GM12878 (cell line): ENCODE results near the gene MT1H. TPM values are rescaled to one million over a fixed set of nuclear protein-coding genes. Genes with fewer than 3 reads are reported as not detected.

Source experiments
- ATAC-seq: fragments of 200-7000 bp; cut with Tn5 transposase; 3 replicates; pipeline ENCODE4 v1.9.1; 2020; ENCODE audit warnings: mild to moderate bottlenecking, moderate library complexity
- BruUV-seq: library from RNA; stranded (reverse); fragments of 400-500 nt; replicated peaks from 2 replicates; lab custom pipeline; 2021; lab: Mats Ljungman, UMichigan
- CTCF ChIA-PET: fragments of 300-600 bp; sonication (Branson Sonifier 250); formaldehyde crosslinking; extraction: SDS; loops from one replicate; lab custom pipeline; 2021; ENCODE audit warnings: inconsistent platforms; lab: Yijun Ruan, JAX
- POLR2A ChIA-PET: fragments of 350-600 bp; formaldehyde crosslinking; extraction: SDS; loops from one replicate; lab custom pipeline; 2021; ENCODE audit warnings: inconsistent platforms; lab: Charles Lee
- RAD21 ChIA-PET: fragments of 300-600 bp; sonication (Branson Sonifier 250); formaldehyde crosslinking; loops from one replicate; lab custom pipeline; 2023; ENCODE audit warnings: antibody characterized with exemption; ENCODE audit not compliant: unreplicated experiment; lab: Charles Lee
- SMC1A ChIA-PET: fragments of 300-600 bp; sonication (Branson Sonifier 250); formaldehyde crosslinking; loops from one replicate; lab custom pipeline; 2023; ENCODE audit not compliant: unreplicated experiment, uncharacterized antibody; lab: Charles Lee
- DNase-seq: peaks from one replicate; pipeline ENCODE4 v3.0.0-alpha.2; 2011; ENCODE audit warnings: low read depth, low spot score
- FAIRE-seq: peaks from 3 replicates; lab custom pipeline; 2011; peaks lifted over from hg19 to GRCh38; lab: Jason Lieb, UNC
- H2AFZ ChIP-seq: 2 replicates; pipeline ENCODE4 v1.6.0; 2011; ENCODE audit warnings: low read depth, low read length, control low read depth; ENCODE audit not compliant: control insufficient read depth
- H3K27ac ChIP-seq: 2 replicates; pipeline ENCODE4 v1.5.1; 2011; ENCODE audit warnings: control low read depth; ENCODE audit not compliant: control insufficient read depth, insufficient read depth
- H3K27me3 ChIP-seq, 2 experiments: replicated peaks in 1 of 2; 2 replicates each; pipeline versions ENCODE4 v1.6.0 to v1.6.1; 2011; ENCODE audit warnings: low read length in 1 of 2; ENCODE audit not compliant: control insufficient read depth in 2 of 2, insufficient read depth in 2 of 2
- H3K36me3 ChIP-seq, 2 experiments: 2 replicates each; pipeline ENCODE4 v1.5.1; 2011; ENCODE audit warnings: low read length in 1 of 2; ENCODE audit not compliant: control insufficient read depth in 2 of 2, insufficient read depth in 2 of 2
- H3K4me1 ChIP-seq: 2 replicates; pipeline ENCODE4 v1.6.1; 2011; ENCODE audit warnings: mild to moderate bottlenecking, low read length, moderate library complexity, mixed read lengths; ENCODE audit not compliant: control insufficient read depth, insufficient read depth
- H3K4me2 ChIP-seq: 2 replicates; pipeline ENCODE4 v1.6.0; 2011; ENCODE audit warnings: control low read depth; ENCODE audit not compliant: control insufficient read depth, insufficient read depth
- H3K4me3 ChIP-seq: fragments of 200-600 bp; sonication (generic); 2 replicates; pipeline ENCODE4 v1.5.1; 2016
- H3K79me2 ChIP-seq: 2 replicates; pipeline ENCODE4 v1.6.0; 2011; ENCODE audit warnings: low read length; ENCODE audit not compliant: control insufficient read depth, insufficient read depth
- H3K9ac ChIP-seq: 2 replicates; pipeline ENCODE4 v1.8.0; 2011; ENCODE audit warnings: low read length, control low read depth, mixed read lengths; ENCODE audit not compliant: control insufficient read depth, insufficient read depth
- H3K9me3 ChIP-seq: replicated peaks from 3 replicates; pipeline ENCODE4 v1.5.1; 2011; ENCODE audit warnings: mild to moderate bottlenecking, low read length; ENCODE audit not compliant: control insufficient read depth, insufficient read depth
- H4K20me1 ChIP-seq: 2 replicates; pipeline ENCODE4 v1.6.0; 2011; ENCODE audit not compliant: control insufficient read depth, insufficient read depth
- EP300 ChIP-seq, 2 experiments: fragments of 150-350 bp in 1 of 2; IDR thresholded peaks; 2 replicates each; pipeline ENCODE4 v1.6.1; 2011 to 2012; ENCODE audit warnings: low read depth in 2 of 2, low read length in 2 of 2, borderline replicate concordance in 1 of 2, improper control_type of control experiment in 1 of 2, inconsistent platforms in 1 of 2; ENCODE audit not compliant: control insufficient read depth in 1 of 2
- ESRRA ChIP-seq: IDR thresholded peaks from 2 replicates; pipeline ENCODE4 v1.6.1; 2012; ENCODE audit warnings: mild to moderate bottlenecking, low read length, improper control_type of control experiment
- HCFC1 ChIP-seq: fragments of 150-350 bp; IDR thresholded peaks from 2 replicates; pipeline ENCODE4 v1.6.1; 2014; ENCODE audit warnings: low read length
- IRF4 ChIP-seq: IDR thresholded peaks from 2 replicates; pipeline ENCODE4 v1.6.1; 2011; ENCODE audit warnings: low read depth, low read length
- MEF2A ChIP-seq: IDR thresholded peaks from 2 replicates; pipeline ENCODE4 v1.6.1; 2011; ENCODE audit warnings: low read depth, mild to moderate bottlenecking, low read length, moderate library complexity; ENCODE audit not compliant: insufficient read depth
- MTA2 ChIP-seq: fragments of 450-650 bp; IDR thresholded peaks from 2 replicates; pipeline ENCODE4 v1.6.1; 2016; ENCODE audit warnings: low read depth, mild to moderate bottlenecking, moderate library complexity
- MXI1 ChIP-seq: fragments of 150-350 bp; IDR thresholded peaks from 2 replicates; pipeline ENCODE4 v1.6.1; 2011; ENCODE audit warnings: low read depth, mild to moderate bottlenecking, inconsistent platforms, low read length, improper control_type of control experiment
- NR2C2 ChIP-seq: IDR thresholded peaks from 2 replicates; pipeline ENCODE4 v1.6.1; 2011; ENCODE audit warnings: borderline replicate concordance, low read depth; ENCODE audit not compliant: control insufficient read depth, insufficient read length
- POLR2AphosphoS5 ChIP-seq: IDR thresholded peaks from 2 replicates; pipeline ENCODE4 v1.6.1; 2011; ENCODE audit warnings: mild to moderate bottlenecking, low read length, inconsistent platforms
- RUNX3 ChIP-seq: IDR thresholded peaks from 2 replicates; pipeline ENCODE4 v1.6.1; 2012; ENCODE audit warnings: low read length, inconsistent platforms
- ZBTB4 ChIP-seq: fragments of 450-650 bp; formaldehyde crosslinking; IDR thresholded peaks from 2 replicates; pipeline ENCODE4 v1.4.0; 2022; ENCODE audit warnings: mild to moderate bottlenecking, moderate library complexity
- ZNF217 ChIP-seq: fragments of 450-650 bp; IDR thresholded peaks from 2 replicates; pipeline ENCODE4 v1.6.1; 2017; ENCODE audit warnings: antibody characterized with exemption, mild to moderate bottlenecking
- ZNF274 ChIP-seq: IDR thresholded peaks from one replicate; pipeline ENCODE4 v1.8.0; 2011; ENCODE audit not compliant: insufficient read length, insufficient read depth
- ZNF622 ChIP-seq: fragments of 450-650 bp; IDR thresholded peaks from 2 replicates; pipeline ENCODE4 v1.6.1; 2017; ENCODE audit warnings: mild to moderate bottlenecking, inconsistent platforms
- WGBS: methylation state at CpG from one replicate; pipeline ENCODE4 v1.1.6; 2016; ENCODE audit warnings: low lambda C conversion rate; ENCODE audit not compliant: insufficient replicate concordance, insufficient coverage; ENCODE audit errors: missing lambda C conversion rate; 5-methylcytosine and 5-hydroxymethylcytosine counted together
- in situ Hi-C: fragments of 300-500 bp; cut with MboI; formaldehyde crosslinking; loops from 9 replicates; pipeline ENCODE4 v1.14.3; 2018; ENCODE audit warnings: mixed read lengths
- intact Hi-C: fragments of 100-400 bp; cut with micrococcal nuclease; formaldehyde crosslinking; loops from one replicate; pipeline ENCODE4 v1.14.2; 2022; ENCODE audit not compliant: unreplicated experiment
- polyA plus RNA-seq, 11 experiments: library from polyadenylated mRNA; depleted of rRNA in 4 of 11; unstranded in 6 of 11; stranded (reverse) in 5 of 11; fragments of >200 nt; fragmentation: Nextera tagmentation in 4 of 11; fragmentation: Illumina TruSeq in 1 of 11; extraction: Ambion mirVana in 4 of 11; extraction: Trizol in 1 of 11; gene quantifications; 1 replicate in 1 of 11; 2 replicates in 10 of 11; pipeline versions ENCODE4 v1.2.1 to v1.2.3, GENCODE V29; 2011 to 2016; ENCODE audit warnings: inconsistent platforms in 2 of 11, missing spikeins in 2 of 11, low read depth in 1 of 11
- total RNA-seq, 4 experiments: library from RNA; depleted of rRNA in 3 of 4; stranded (reverse); fragments of >200 nt in 3 of 4; fragmentation: Illumina TruSeq in 1 of 4; extraction: Trizol in 1 of 4; gene quantifications; 2 replicates each; pipeline versions ENCODE4 v1.2.1 to v1.2.3, GENCODE V29; 2013 to 2021
- TF ChIP-seq, protein P1 (sequence below): fragments of 450-650 bp; formaldehyde crosslinking; IDR thresholded peaks from 2 replicates; pipeline ENCODE4 v1.4.0; 2020; ENCODE audit warnings: mild to moderate bottlenecking, moderate library complexity
- TF ChIP-seq, protein P2 (sequence below): fragments of 450-650 bp; IDR thresholded peaks from 2 replicates; pipeline ENCODE4 v1.6.1; 2016; ENCODE audit warnings: mild to moderate bottlenecking

Gene MT1H
- total and polyA plus RNA-seq, 10 of the 15 experiments (the other 5 are each of a cell fraction or from before 2014, with no cell fraction given): 0.40 to 6.0 (median 1.1) TPM; not detected in 2

- intact Hi-C loops: loop anchor here (10.0 kb wide), 1 partner anchor 387 kb away; no protein-coding TSS in a partner anchor
- POLR2A ChIA-PET: interaction anchor here (0.5 to 1.1 kb wide), 4 partner anchors 22 to 1462 kb away, joined by 3 to 6 read pairs (median 4); no protein-coding TSS in a partner anchor
- H3K36me3 ChIP-seq: no peaks in the 10 kb centered on the region
- SMC1A ChIA-PET: interaction anchor here (0.6 to 4.6 kb wide), 57 partner anchors 9 to 860 kb away, joined by 3 to 67 read pairs (median 4); partner anchors contain the start of genes MT1G and MT1X
- CTCF ChIA-PET: interaction anchor here (0.6 to 4.6 kb wide), 61 partner anchors 9 to 345 kb away, joined by 3 to 90 read pairs (median 4); partner anchors contain the start of genes MT2A, MT4, NUDT21 and OGFOD1
- no peaks in the 10 kb centered on the region for H4K20me1 ChIP-seq
- in situ Hi-C loops: loop anchor here (5.0 kb wide), 1 partner anchor 189 kb away; no protein-coding TSS in a partner anchor
- no peak overlapping the region for H3K27ac ChIP-seq
- no peaks in the 10 kb centered on the region; the same call in 1 of the 2 replicates for H3K4me1 ChIP-seq
- DNase-seq (no peak), ATAC-seq (no peak), FAIRE-seq (no peak)
- no peaks in the 10 kb centered on the region for H3K79me2 ChIP-seq
- no peaks in the 10 kb centered on the region; a peak in 1 of 4 replicates for H3K27me3 ChIP-seq
- no peak overlapping the region for H3K9ac ChIP-seq
- RAD21 ChIA-PET: interaction anchor here (0.6 to 4.7 kb wide), 42 partner anchors 12 to 383 kb away, joined by 3 to 66 read pairs (median 4); partner anchors contain the start of genes MT1X, MT2A, NUDT21 and OGFOD1
- no TSS peak for BruUV-seq
- WGBS: 83% methylated on average over 7 of the region's 7 CpGs
- no peak overlapping the region for H3K4me2 ChIP-seq
- H2AFZ ChIP-seq: no peak overlapping the region; the same call in 1 of the 2 replicates
- no peak overlapping the region for H3K4me3 ChIP-seq
- no peaks in the 10 kb centered on the region; the same call in 2 of the 3 replicates for H3K9me3 ChIP-seq
- TF ChIP-seq IRF4: no peak
- TF ChIP-seq ESRRA: no peak
- TF ChIP-seq MEF2A: no peak
- no peak for TF ChIP-seq MXI1
- TF ChIP-seq, protein P1, sequence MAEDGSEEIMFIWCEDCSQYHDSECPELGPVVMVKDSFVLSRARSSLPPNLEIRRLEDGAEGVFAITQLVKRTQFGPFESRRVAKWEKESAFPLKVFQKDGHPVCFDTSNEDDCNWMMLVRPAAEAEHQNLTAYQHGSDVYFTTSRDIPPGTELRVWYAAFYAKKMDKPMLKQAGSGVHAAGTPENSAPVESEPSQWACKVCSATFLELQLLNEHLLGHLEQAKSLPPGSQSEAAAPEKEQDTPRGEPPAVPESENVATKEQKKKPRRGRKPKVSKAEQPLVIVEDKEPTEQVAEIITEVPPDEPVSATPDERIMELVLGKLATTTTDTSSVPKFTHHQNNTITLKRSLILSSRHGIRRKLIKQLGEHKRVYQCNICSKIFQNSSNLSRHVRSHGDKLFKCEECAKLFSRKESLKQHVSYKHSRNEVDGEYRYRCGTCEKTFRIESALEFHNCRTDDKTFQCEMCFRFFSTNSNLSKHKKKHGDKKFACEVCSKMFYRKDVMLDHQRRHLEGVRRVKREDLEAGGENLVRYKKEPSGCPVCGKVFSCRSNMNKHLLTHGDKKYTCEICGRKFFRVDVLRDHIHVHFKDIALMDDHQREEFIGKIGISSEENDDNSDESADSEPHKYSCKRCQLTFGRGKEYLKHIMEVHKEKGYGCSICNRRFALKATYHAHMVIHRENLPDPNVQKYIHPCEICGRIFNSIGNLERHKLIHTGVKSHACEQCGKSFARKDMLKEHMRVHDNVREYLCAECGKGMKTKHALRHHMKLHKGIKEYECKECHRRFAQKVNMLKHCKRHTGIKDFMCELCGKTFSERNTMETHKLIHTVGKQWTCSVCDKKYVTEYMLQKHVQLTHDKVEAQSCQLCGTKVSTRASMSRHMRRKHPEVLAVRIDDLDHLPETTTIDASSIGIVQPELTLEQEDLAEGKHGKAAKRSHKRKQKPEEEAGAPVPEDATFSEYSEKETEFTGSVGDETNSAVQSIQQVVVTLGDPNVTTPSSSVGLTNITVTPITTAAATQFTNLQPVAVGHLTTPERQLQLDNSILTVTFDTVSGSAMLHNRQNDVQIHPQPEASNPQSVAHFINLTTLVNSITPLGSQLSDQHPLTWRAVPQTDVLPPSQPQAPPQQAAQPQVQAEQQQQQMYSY: no peak
- TF ChIP-seq, protein P2, sequence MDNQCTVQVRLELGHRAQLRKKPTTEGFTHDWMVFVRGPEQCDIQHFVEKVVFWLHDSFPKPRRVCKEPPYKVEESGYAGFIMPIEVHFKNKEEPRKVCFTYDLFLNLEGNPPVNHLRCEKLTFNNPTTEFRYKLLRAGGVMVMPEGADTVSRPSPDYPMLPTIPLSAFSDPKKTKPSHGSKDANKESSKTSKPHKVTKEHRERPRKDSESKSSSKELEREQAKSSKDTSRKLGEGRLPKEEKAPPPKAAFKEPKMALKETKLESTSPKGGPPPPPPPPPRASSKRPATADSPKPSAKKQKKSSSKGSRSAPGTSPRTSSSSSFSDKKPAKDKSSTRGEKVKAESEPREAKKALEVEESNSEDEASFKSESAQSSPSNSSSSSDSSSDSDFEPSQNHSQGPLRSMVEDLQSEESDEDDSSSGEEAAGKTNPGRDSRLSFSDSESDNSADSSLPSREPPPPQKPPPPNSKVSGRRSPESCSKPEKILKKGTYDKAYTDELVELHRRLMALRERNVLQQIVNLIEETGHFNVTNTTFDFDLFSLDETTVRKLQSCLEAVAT: no peak
- no peak for TF ChIP-seq ZNF217
- no peak for TF ChIP-seq MTA2
- no peak for TF ChIP-seq ZNF274
- no peak for TF ChIP-seq ZNF622
- TF ChIP-seq HCFC1: no peak
- no peak for TF ChIP-seq NR2C2
- no peak for TF ChIP-seq RUNX3
- TF ChIP-seq POLR2AphosphoS5: no peak
- no peak for TF ChIP-seq EP300 (IDR thresholded peaks at IDR 0.05; ENCODE audit: borderline replicate concordance in 1 of 2, control insufficient read depth in 1 of 2, low read depth in 2 of 2, low read length in 2 of 2)
- no peak for TF ChIP-seq ZBTB4 (CRISPR knock-in tag)
These were observed 31.9 kb downstream of the MT1H start for GRCh38 chr16:56701534-56701933.
